IMR-90 (cell line): ENCODE results near the gene OR51I1. TPM values are rescaled to one million over a fixed set of nuclear protein-coding genes. Genes with fewer than 3 reads are reported as not detected.

Experiments
- ATAC-seq: fragments of 200-7000 bp; cut with Tn5 transposase; 2 replicates; pipeline ENCODE4 v1.9.1; 2020; ENCODE audit warnings: low read depth, mild to moderate bottlenecking, moderate library complexity
- BruUV-seq: library from RNA; stranded (reverse); fragments of 400-500 nt; replicated peaks from 2 replicates; lab custom pipeline; 2021; lab: Mats Ljungman, UMichigan
- CTCF ChIA-PET: fragments of 300-600 bp; formaldehyde crosslinking; extraction: SDS; loops from one replicate; lab custom pipeline; 2021; ENCODE audit warnings: antibody characterized with exemption; lab: Yijun Ruan, JAX
- POLR2A ChIA-PET: fragments of 300-600 bp; sonication (Branson Sonifier 250); formaldehyde crosslinking; loops from one replicate; lab custom pipeline; 2022; ENCODE audit warnings: antibody characterized with exemption; ENCODE audit not compliant: unreplicated experiment; lab: Charles Lee
- DNase-seq: peaks from one replicate; pipeline ENCODE4 v3.0.0; 2013
- H2AFZ ChIP-seq: replicated peaks from 2 replicates; pipeline ENCODE3; 2013; ENCODE audit warnings: low read length, mild to moderate bottlenecking; ENCODE audit not compliant: poor library complexity
- H2AK5ac ChIP-seq: 2 replicates; pipeline ENCODE4 v1.6.1; 2013; ENCODE audit warnings: low read depth, low read length, inconsistent platforms
- H2AK9ac ChIP-seq: replicated peaks from 2 replicates; pipeline ENCODE3; 2013; ENCODE audit warnings: mild to moderate bottlenecking, low read depth, low read length, moderate library complexity; ENCODE audit not compliant: poor library complexity
- H2BK120ac ChIP-seq: 2 replicates; pipeline ENCODE4 v1.6.1; 2013; ENCODE audit warnings: low read depth, low read length, inconsistent platforms
- H2BK15ac ChIP-seq: 3 replicates; pipeline ENCODE4 v1.6.1; 2013; ENCODE audit warnings: low read depth, low read length, inconsistent platforms
- H2BK20ac ChIP-seq: 2 replicates; pipeline ENCODE4 v1.6.1; 2013; ENCODE audit warnings: low read depth, mild to moderate bottlenecking, inconsistent platforms, low read length, moderate library complexity
- H2BK5ac ChIP-seq: 2 replicates; pipeline ENCODE4 v1.6.1; 2013; ENCODE audit warnings: mild to moderate bottlenecking, low read depth, low read length, inconsistent platforms; ENCODE audit not compliant: poor library complexity, severe bottlenecking
- H3K14ac ChIP-seq: replicated peaks from 2 replicates; pipeline ENCODE4 v1.6.1; 2013; ENCODE audit warnings: low read depth, low read length, inconsistent platforms
- H3K18ac ChIP-seq: 2 replicates; pipeline ENCODE4 v1.6.1; 2013; ENCODE audit warnings: low read depth, low read length, control low read depth
- H3K23ac ChIP-seq: 2 replicates; pipeline ENCODE4 v1.6.1; 2013; ENCODE audit warnings: low read depth, low read length, inconsistent platforms
- H3K27ac ChIP-seq: 2 replicates; pipeline ENCODE4 v1.5.1; 2013; ENCODE audit warnings: mild to moderate bottlenecking, control low read depth, low read length; ENCODE audit not compliant: insufficient read depth
- H3K27me3 ChIP-seq: 2 replicates; pipeline ENCODE4 v1.6.1; 2013; ENCODE audit warnings: low read length; ENCODE audit not compliant: control insufficient read depth, insufficient read depth
- H3K36me3 ChIP-seq: 2 replicates; pipeline ENCODE4 v1.6.1; 2013; ENCODE audit warnings: low read length, mixed read lengths; ENCODE audit not compliant: control insufficient read depth, insufficient read depth
- H3K4ac ChIP-seq: 2 replicates; pipeline ENCODE4 v1.6.1; 2013; ENCODE audit warnings: low read depth, low read length, inconsistent platforms
- H3K4me1 ChIP-seq: 2 replicates; pipeline ENCODE4 v1.6.1; 2013; ENCODE audit warnings: low read length, mixed read lengths; ENCODE audit not compliant: control insufficient read depth, insufficient read depth
- H3K4me2 ChIP-seq: 2 replicates; pipeline ENCODE4 v1.6.1; 2013; ENCODE audit warnings: low read depth, mild to moderate bottlenecking, control low read depth, low read length, moderate library complexity
- H3K4me3 ChIP-seq: 2 replicates; pipeline ENCODE4 v1.5.1; 2013; ENCODE audit warnings: low read depth, mild to moderate bottlenecking, control low read depth, low read length, moderate library complexity; ENCODE audit not compliant: insufficient read depth
- H3K56ac ChIP-seq: 2 replicates; pipeline ENCODE4 v1.6.1; 2013; ENCODE audit warnings: low read length, inconsistent platforms; ENCODE audit not compliant: insufficient read depth; ENCODE audit errors: extremely low read depth
- H3K79me1 ChIP-seq, 2 experiments: 2 replicates each; pipeline ENCODE4 v1.6.1; 2013; ENCODE audit warnings: low read length in 2 of 2, inconsistent platforms in 1 of 2, low read depth in 1 of 2
- H3K9ac ChIP-seq: 2 replicates; pipeline ENCODE4 v1.6.1; 2013; ENCODE audit warnings: low read depth, low read length, control low read depth
- H3K9me1 ChIP-seq: 2 replicates; pipeline ENCODE4 v1.6.1; 2013; ENCODE audit warnings: low read length, inconsistent platforms; ENCODE audit not compliant: insufficient read depth
- H3K9me3 ChIP-seq: 2 replicates; pipeline ENCODE4 v1.6.1; 2013; ENCODE audit warnings: low read length; ENCODE audit not compliant: control insufficient read depth, insufficient read depth
- H4K20me1 ChIP-seq: 2 replicates; pipeline ENCODE4 v1.6.1; 2013; ENCODE audit warnings: low read length, inconsistent platforms; ENCODE audit not compliant: insufficient read depth
- H4K5ac ChIP-seq: 2 replicates; pipeline ENCODE4 v1.6.1; 2013; ENCODE audit warnings: mild to moderate bottlenecking, low read depth, low read length, control low read depth
- H4K8ac ChIP-seq, 2 experiments: 2 replicates each; pipeline ENCODE4 v1.6.1; 2013; ENCODE audit warnings: low read depth in 2 of 2, low read length in 2 of 2, control low read depth in 1 of 2, inconsistent platforms in 1 of 2
- H4K91ac ChIP-seq: 2 replicates; pipeline ENCODE4 v1.6.1; 2013; ENCODE audit warnings: low read depth, low read length, inconsistent platforms; ENCODE audit not compliant: insufficient read depth
- BHLHE40 ChIP-seq: fragments of 150-350 bp; IDR thresholded peaks from 2 replicates; pipeline ENCODE4 v1.6.1; 2016; ENCODE audit warnings: mild to moderate bottlenecking, low read depth, low read length
- CHD1 ChIP-seq: IDR thresholded peaks from 2 replicates; pipeline ENCODE4 v1.6.1; 2012; ENCODE audit warnings: low read depth, low read length, improper control_type of control experiment
- FOS ChIP-seq: fragments of 150-350 bp; IDR thresholded peaks from 2 replicates; pipeline ENCODE4 v1.6.1; 2016; ENCODE audit warnings: low read depth, low read length
- MAFK ChIP-seq: IDR thresholded peaks from 2 replicates; pipeline ENCODE4 v1.6.1; 2012; ENCODE audit warnings: low read depth, low read length, improper control_type of control experiment
- MAZ ChIP-seq: IDR thresholded peaks from 2 replicates; pipeline ENCODE4 v1.6.1; 2012; ENCODE audit warnings: low read depth, mild to moderate bottlenecking, low read length, improper control_type of control experiment, moderate library complexity, borderline replicate concordance
- NFE2L2 ChIP-seq: fragments of 150-350 bp; IDR thresholded peaks from 2 replicates; pipeline ENCODE4 v1.6.1; 2016; ENCODE audit warnings: low read depth, mild to moderate bottlenecking, low read length
- RFX5 ChIP-seq: IDR thresholded peaks from 2 replicates; pipeline ENCODE4 v1.8.0; 2012; ENCODE audit warnings: low read depth, mild to moderate bottlenecking, low read length, moderate library complexity
- SMC3 ChIP-seq: fragments of 150-350 bp; IDR thresholded peaks from 2 replicates; pipeline ENCODE4 v1.6.1; 2016; ENCODE audit warnings: low read depth, mild to moderate bottlenecking, antibody characterized with exemption, low read length, moderate library complexity
- WGBS, 2 experiments: methylation state at CpG; one replicate each; pipeline versions ENCODE4 v1.1.5 to v1.1.7; 2013; ENCODE audit warnings: missing lambda C conversion rate in 2 of 2; ENCODE audit not compliant: insufficient read length in 1 of 2; ENCODE audit errors: extremely low coverage in 2 of 2; 5-methylcytosine and 5-hydroxymethylcytosine counted together
- dilution Hi-C: fragments of 300-500 bp; cut with HindIII; formaldehyde crosslinking; loops from one replicate; pipeline ENCODE4 v1.14.3; 2018; ENCODE audit warnings: low sequenced_read_pairs; ENCODE audit not compliant: unreplicated experiment
- in situ Hi-C: fragments of 300-500 bp; cut with MboI; formaldehyde crosslinking; loops from 3 replicates; pipeline ENCODE4 v1.14.3; 2019; ENCODE audit warnings: low sequenced_read_pairs, inconsistent platforms, mixed read lengths
- intact Hi-C: fragments of 100-400 bp; cut with micrococcal nuclease; formaldehyde crosslinking; loops from 2 replicates; pipeline ENCODE4 v1.10.0; 2022
- polyA plus RNA-seq, 3 experiments: library from polyadenylated mRNA; depleted of rRNA; stranded (reverse); fragments of >200 nt; gene quantifications; 2 replicates each; pipeline ENCODE4 v1.2.3, GENCODE V29; 2012; ENCODE audit warnings: low replicate concordance in 1 of 3
- total RNA-seq: library from RNA; depleted of rRNA; stranded (reverse); fragments of >200 nt; gene quantifications from 2 replicates; pipeline ENCODE4 v1.2.3, GENCODE V29; 2012
- TF ChIP-seq, protein P1 (sequence below): fragments of 150-350 bp; IDR thresholded peaks from 2 replicates; pipeline ENCODE4 v1.6.1; 2017; ENCODE audit warnings: mild to moderate bottlenecking, antibody characterized with exemption, low read length, low read depth
- TF ChIP-seq, protein P2 (sequence below): conservative IDR thresholded peaks from 2 replicates; pipeline ENCODE4 v1.5.1; 2012; ENCODE audit warnings: mild to moderate bottlenecking, low read depth, low read length, improper control_type of control experiment

OR51I1 gene
- total and polyA plus RNA-seq, 2 of the 4 experiments (the other 2 are of a cell fraction): not detected

DNA sequence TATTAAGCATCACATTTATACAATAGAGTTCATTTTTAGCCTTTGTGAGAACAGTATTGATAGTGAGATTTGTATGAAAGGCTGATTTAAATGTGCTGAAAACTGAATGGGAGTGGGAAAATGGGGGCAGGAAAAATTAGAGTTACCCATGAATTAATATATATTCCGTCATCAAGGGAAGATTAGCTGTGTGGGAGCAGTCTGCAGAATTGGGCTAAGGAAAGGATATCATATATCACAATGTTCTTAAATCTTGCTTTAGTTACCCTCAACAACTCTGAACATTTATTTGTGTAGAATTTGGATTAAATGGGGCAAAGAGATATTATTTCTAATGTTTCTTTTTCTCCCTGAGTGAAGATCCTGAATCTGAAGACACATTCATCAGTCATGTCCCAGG, 19.5 kb downstream of the OR51I1 start, which contains the start of gene OR51Q1:
TSS of gene OR51Q1 (plus strand) at position 301 of the 400 bp plus-strand sequence. CDS start at position 391, 90 bp downstream.
- H3K18ac ChIP-seq: no peak within 1 kb of the TSS
- no peak for ATAC-seq
- H4K5ac ChIP-seq: no peak within 1 kb of the TSS
- CTCF ChIA-PET: no interaction called here
- no peaks in the 10 kb centered on the region for H3K9me3 ChIP-seq
- no peak within 1 kb of the TSS for H2AK5ac ChIP-seq
- no peak within 1 kb of the TSS for H3K23ac ChIP-seq
- no peaks in the 10 kb centered on the region for H4K20me1 ChIP-seq
- H3K9ac ChIP-seq: no peak within 1 kb of the TSS
- no peak within 1 kb of the TSS for H3K56ac ChIP-seq
- intact Hi-C loops (no loop called here), dilution Hi-C loops (no loop called here), in situ Hi-C loops (no loop called here)
- H4K8ac ChIP-seq: no peak within 1 kb of the TSS
- H3K27ac ChIP-seq: no peak within 1 kb of the TSS
- no peak within 1 kb of the TSS for H2BK15ac ChIP-seq
- H3K79me1 ChIP-seq: no peaks in the 10 kb centered on the region
- no peaks in the 10 kb centered on the region for H3K27me3 ChIP-seq
- H2AFZ ChIP-seq: no peak within 1 kb of the TSS
- no peak within 1 kb of the TSS for H4K91ac ChIP-seq
- H3K9me1 ChIP-seq: no peaks in the 10 kb centered on the region
- BruUV-seq: no TSS peak
- H2BK5ac ChIP-seq: no peak within 1 kb of the TSS
- H2AK9ac ChIP-seq: no peak within 1 kb of the TSS
- H2BK20ac ChIP-seq: no peak within 1 kb of the TSS
- H3K14ac ChIP-seq: no peak within 1 kb of the TSS
- WGBS, 2 experiments: no CpG with 5 or more reads among the region's 1 CpG
- no peaks in the 10 kb centered on the region for H3K4me1 ChIP-seq
- H3K36me3 ChIP-seq: no peaks in the 10 kb centered on the region
- POLR2A ChIA-PET: no interaction called here
- no peak for TF ChIP-seq RFX5
- TF ChIP-seq, protein P1, sequence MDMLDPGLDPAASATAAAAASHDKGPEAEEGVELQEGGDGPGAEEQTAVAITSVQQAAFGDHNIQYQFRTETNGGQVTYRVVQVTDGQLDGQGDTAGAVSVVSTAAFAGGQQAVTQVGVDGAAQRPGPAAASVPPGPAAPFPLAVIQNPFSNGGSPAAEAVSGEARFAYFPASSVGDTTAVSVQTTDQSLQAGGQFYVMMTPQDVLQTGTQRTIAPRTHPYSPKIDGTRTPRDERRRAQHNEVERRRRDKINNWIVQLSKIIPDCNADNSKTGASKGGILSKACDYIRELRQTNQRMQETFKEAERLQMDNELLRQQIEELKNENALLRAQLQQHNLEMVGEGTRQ: no peak
- TF ChIP-seq MAZ: no peak
- TF ChIP-seq NFE2L2: no peak
- TF ChIP-seq MAFK: no peak
- TF ChIP-seq FOS: no peak
- no peak for TF ChIP-seq SMC3
- TF ChIP-seq, protein P2, sequence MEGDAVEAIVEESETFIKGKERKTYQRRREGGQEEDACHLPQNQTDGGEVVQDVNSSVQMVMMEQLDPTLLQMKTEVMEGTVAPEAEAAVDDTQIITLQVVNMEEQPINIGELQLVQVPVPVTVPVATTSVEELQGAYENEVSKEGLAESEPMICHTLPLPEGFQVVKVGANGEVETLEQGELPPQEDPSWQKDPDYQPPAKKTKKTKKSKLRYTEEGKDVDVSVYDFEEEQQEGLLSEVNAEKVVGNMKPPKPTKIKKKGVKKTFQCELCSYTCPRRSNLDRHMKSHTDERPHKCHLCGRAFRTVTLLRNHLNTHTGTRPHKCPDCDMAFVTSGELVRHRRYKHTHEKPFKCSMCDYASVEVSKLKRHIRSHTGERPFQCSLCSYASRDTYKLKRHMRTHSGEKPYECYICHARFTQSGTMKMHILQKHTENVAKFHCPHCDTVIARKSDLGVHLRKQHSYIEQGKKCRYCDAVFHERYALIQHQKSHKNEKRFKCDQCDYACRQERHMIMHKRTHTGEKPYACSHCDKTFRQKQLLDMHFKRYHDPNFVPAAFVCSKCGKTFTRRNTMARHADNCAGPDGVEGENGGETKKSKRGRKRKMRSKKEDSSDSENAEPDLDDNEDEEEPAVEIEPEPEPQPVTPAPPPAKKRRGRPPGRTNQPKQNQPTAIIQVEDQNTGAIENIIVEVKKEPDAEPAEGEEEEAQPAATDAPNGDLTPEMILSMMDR: no peak
- TF ChIP-seq CHD1: no peak
- TF ChIP-seq BHLHE40: no peak
- no peak for DNase-seq
- no peak within 1 kb of the TSS for H2BK120ac ChIP-seq
- no peak within 1 kb of the TSS for H3K4me2 ChIP-seq
- no peak within 1 kb of the TSS for H3K4me3 ChIP-seq
- no peak within 1 kb of the TSS for H3K4ac ChIP-seq
